GM12865 (cell line): ENCODE measurements around the gene PANK1.

Experiments
- DNase-seq: peaks from one replicate; pipeline ENCODE4 v3.0.0; 2010; ENCODE audit warnings: low read depth
- H3K4me3 ChIP-seq: 2 replicates; pipeline ENCODE4 v1.5.1; 2011; ENCODE audit warnings: mild to moderate bottlenecking, low read depth, low read length, control low read depth
- CTCF ChIP-seq: IDR thresholded peaks from 2 replicates; pipeline ENCODE4 v1.5.1; 2011; ENCODE audit warnings: low read length, control low read depth, low read depth, inconsistent platforms; ENCODE audit not compliant: insufficient read depth; ENCODE audit errors: missing control alignments

The PANK1 gene

DNA sequence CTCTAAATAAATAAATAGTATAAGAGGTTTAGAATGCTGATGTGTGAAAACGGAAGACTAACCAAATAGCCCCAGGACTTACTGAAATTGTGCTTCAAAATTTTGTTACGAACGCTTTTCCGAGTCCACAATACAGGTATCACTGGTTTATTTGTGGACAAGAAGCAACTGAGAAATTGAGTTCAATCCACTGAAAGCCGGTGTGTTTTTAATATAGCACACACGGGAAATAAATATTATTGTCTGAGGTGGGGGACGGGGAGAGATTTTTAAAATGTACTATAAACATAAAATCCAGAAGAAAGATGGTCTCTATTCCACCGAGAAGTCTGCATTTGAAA lies 110.2 kb downstream of the PANK1 start:
- no peak overlapping the region for H3K4me3 ChIP-seq
- TF ChIP-seq CTCF = no peak
- DNase-seq = no peak
